Mesenchymal stem cell (in vitro differentiated cells and primary cell): ENCODE measurements around the gene KCTD20.

ENCODE experiments used
- DNase-seq: peaks from one replicate; pipeline ENCODE4 v3.0.0-alpha.2; 2013
- H2AFZ ChIP-seq: one replicate; pipeline ENCODE4 v1.6.1; 2013; ENCODE audit warnings: low read depth, mild to moderate bottlenecking, control low read depth, inconsistent platforms, low read length, moderate library complexity
- H2AK5ac ChIP-seq: 2 replicates; pipeline ENCODE4 v1.6.1; 2013; ENCODE audit warnings: low read length, moderate library complexity, mild to moderate bottlenecking, inconsistent platforms; ENCODE audit not compliant: severe bottlenecking
- H2BK120ac ChIP-seq: one replicate; pipeline ENCODE4 v1.6.1; 2013; ENCODE audit warnings: low read depth, mild to moderate bottlenecking, inconsistent platforms, low read length, moderate library complexity
- H2BK12ac ChIP-seq, 2 experiments: one replicate each; pipeline ENCODE4 v1.6.1; 2013; ENCODE audit warnings: inconsistent platforms in 2 of 2, low read length in 2 of 2, mild to moderate bottlenecking in 2 of 2, moderate library complexity in 2 of 2, control low read depth in 1 of 2
- H2BK15ac ChIP-seq: one replicate; pipeline ENCODE4 v1.6.1; 2013; ENCODE audit warnings: mild to moderate bottlenecking, low read depth, inconsistent platforms; ENCODE audit not compliant: poor library complexity, severe bottlenecking
- H2BK5ac ChIP-seq: 2 replicates; pipeline ENCODE4 v1.6.1; 2013; ENCODE audit warnings: low read depth, mild to moderate bottlenecking, low read length, control low read depth, inconsistent platforms; ENCODE audit not compliant: poor library complexity, severe bottlenecking
- H3K14ac ChIP-seq, 2 experiments: one replicate each; pipeline ENCODE4 v1.6.1; 2013; ENCODE audit warnings: inconsistent platforms in 2 of 2, low read length in 2 of 2, control low read depth in 1 of 2, mild to moderate bottlenecking in 1 of 2, moderate library complexity in 1 of 2
- H3K18ac ChIP-seq, 2 experiments: one replicate each; pipeline ENCODE4 v1.6.1; 2013; ENCODE audit warnings: inconsistent platforms in 2 of 2, low read length in 2 of 2, control low read depth in 1 of 2, low read depth in 1 of 2, mild to moderate bottlenecking in 1 of 2
- H3K23ac ChIP-seq, 2 experiments: one replicate each; pipeline ENCODE4 v1.6.1; 2013; ENCODE audit warnings: inconsistent platforms in 2 of 2, low read length in 2 of 2, mild to moderate bottlenecking in 2 of 2, moderate library complexity in 2 of 2, control low read depth in 1 of 2
- H3K27ac ChIP-seq: 2 replicates; pipeline ENCODE4 v1.5.1; 2013; ENCODE audit warnings: mild to moderate bottlenecking, moderate library complexity, low read length, control low read depth, inconsistent platforms; ENCODE audit not compliant: poor library complexity, severe bottlenecking
- H3K27me3 ChIP-seq, 2 experiments: 2 replicates each; pipeline versions ENCODE4 v1.6.1 to v1.7.0; 2013; ENCODE audit warnings: low read length in 2 of 2, mild to moderate bottlenecking in 2 of 2, moderate library complexity in 2 of 2, control low read depth in 1 of 2, inconsistent platforms in 1 of 2; ENCODE audit not compliant: control insufficient read depth in 1 of 2, insufficient read depth in 1 of 2
- H3K36me3 ChIP-seq, 2 experiments: 2 replicates each; pipeline versions ENCODE4 v1.6.1 to v1.7.0; 2013; ENCODE audit warnings: low read length in 2 of 2, control low read depth in 1 of 2, inconsistent platforms in 1 of 2, low read depth in 1 of 2, mild to moderate bottlenecking in 1 of 2; ENCODE audit not compliant: insufficient read depth in 2 of 2, control insufficient read depth in 1 of 2
- H3K4ac ChIP-seq, 2 experiments: one replicate each; pipeline ENCODE4 v1.6.1; 2013; ENCODE audit warnings: inconsistent platforms in 2 of 2, low read length in 2 of 2, mild to moderate bottlenecking in 2 of 2, moderate library complexity in 2 of 2, control low read depth in 1 of 2, low read depth in 1 of 2
- H3K4me1 ChIP-seq: 2 replicates; pipeline ENCODE4 v1.6.1; 2013; ENCODE audit warnings: low read depth, low read length, control low read depth; ENCODE audit not compliant: control insufficient read depth, insufficient read depth
- H3K4me2 ChIP-seq: 2 replicates; pipeline ENCODE4 v1.6.1; 2013; ENCODE audit warnings: low read length, mild to moderate bottlenecking, inconsistent platforms; ENCODE audit not compliant: poor library complexity, severe bottlenecking
- H3K4me3 ChIP-seq, 2 experiments: 2 replicates each; pipeline versions ENCODE4 v1.5.1 to v1.7.0; 2013; ENCODE audit warnings: low read length in 2 of 2, mild to moderate bottlenecking in 2 of 2, control low read depth in 1 of 2, low read depth in 1 of 2; ENCODE audit not compliant: insufficient read depth in 1 of 2
- H3K79me1 ChIP-seq: replicated peaks from 2 replicates; pipeline ENCODE4 v1.6.1; 2013; ENCODE audit warnings: mild to moderate bottlenecking, control low read depth, low read length, inconsistent platforms; ENCODE audit not compliant: poor library complexity, severe bottlenecking
- H3K9ac ChIP-seq: 2 replicates; pipeline ENCODE4 v1.7.0; 2013; ENCODE audit warnings: mild to moderate bottlenecking, low read length, moderate library complexity
- H3K9me3 ChIP-seq: 2 replicates; pipeline ENCODE4 v1.7.0; 2013; ENCODE audit warnings: mild to moderate bottlenecking, low read length; ENCODE audit not compliant: control insufficient read depth
- H4K8ac ChIP-seq: one replicate; pipeline ENCODE4 v1.6.1; 2013; ENCODE audit warnings: inconsistent platforms, mild to moderate bottlenecking, low read length, moderate library complexity
- H4K91ac ChIP-seq: one replicate; pipeline ENCODE4 v1.6.1; 2013; ENCODE audit warnings: mild to moderate bottlenecking, low read length, inconsistent platforms
- WGBS: methylation state at CpG from one replicate; pipeline ENCODE4 v1.1.7; 2013; ENCODE audit warnings: mixed read lengths; 5-methylcytosine and 5-hydroxymethylcytosine counted together

Gene KCTD20

GRCh38 chr6:36455486-36456027 lies 12.8 kb downstream of the KCTD20 start:
- Histone ChIP-seq H3K18ac (no peak overlapping the region), H3K9ac (no peak overlapping the region), H3K23ac (no peak overlapping the region), H3K79me1 (peaks cover 2% of the 10 kb centered on the region), H3K4me2 (no peak overlapping the region), H4K91ac (no peak overlapping the region), H3K36me3 (peaks cover 3 to 13% of the 10 kb centered on the region in 2 experiments), H2BK15ac (no peak overlapping the region), H3K4ac (no peak overlapping the region), H3K14ac (no peak overlapping the region), H2AK5ac (no peak overlapping the region), H2AFZ (no peak overlapping the region), H3K27me3 (no peaks in the 10 kb centered on the region), H3K4me3 (no peak overlapping the region), H2BK12ac (no peak overlapping the region), H2BK120ac (no peak overlapping the region), H4K8ac (no peak overlapping the region), H3K27ac (no peak overlapping the region), H2BK5ac (no peak overlapping the region), H3K9me3 (no peaks in the 10 kb centered on the region), H3K4me1 (no peaks in the 10 kb centered on the region)
- WGBS = 96% methylated on average over 2 of the region's 3 CpGs
- DNase-seq = no peak

- H2AK5ac ChIP-seq = no peak overlapping the region
- peaks cover 2 to 14% of the 10 kb centered on the region in 2 experiments for H3K36me3 ChIP-seq
- H3K18ac ChIP-seq = no peak overlapping the region
- no peak overlapping the region for H3K9ac ChIP-seq
- H4K8ac ChIP-seq = no peak overlapping the region
- no peak overlapping the region for H3K4me2 ChIP-seq
- H3K79me1 ChIP-seq = peaks cover 7% of the 10 kb centered on the region
- peaks cover 3% of the 10 kb centered on the region for H3K4me1 ChIP-seq
- H2BK12ac ChIP-seq = no peak overlapping the region
- no peak overlapping the region for H3K27ac ChIP-seq
- DNase-seq = no peak
- H3K23ac ChIP-seq = no peak overlapping the region
- no peak overlapping the region for H3K4me3 ChIP-seq
- H3K27me3 ChIP-seq = no peaks in the 10 kb centered on the region
- no peak overlapping the region for H2BK120ac ChIP-seq
- no peak overlapping the region for H4K91ac ChIP-seq
- H2BK5ac ChIP-seq = no peak overlapping the region
- no peaks in the 10 kb centered on the region for H3K9me3 ChIP-seq
- H2BK15ac ChIP-seq = no peak overlapping the region
- no peak overlapping the region for H3K4ac ChIP-seq
- no peak overlapping the region for H2AFZ ChIP-seq
- H3K14ac ChIP-seq = no peak overlapping the region
Observed at GRCh38 chr6:36459501-36459900, 16.7 kb downstream of the KCTD20 start.

GRCh38 chr6:36460916-36461315 lies 18.1 kb downstream of the KCTD20 start:
- Histone ChIP-seq H3K14ac (no peak overlapping the region), H3K9me3 (no peaks in the 10 kb centered on the region), H3K27ac (no peak overlapping the region), H3K9ac (no peak overlapping the region), H2BK15ac (no peak overlapping the region), H3K4me2 (no peak overlapping the region), H2AFZ (no peak overlapping the region), H2AK5ac (no peak overlapping the region), H3K4ac (no peak overlapping the region), H4K8ac (no peak overlapping the region), H2BK12ac (no peak overlapping the region), H3K27me3 (no peaks in the 10 kb centered on the region), H3K4me3 (no peak overlapping the region), H2BK120ac (no peak overlapping the region), H3K23ac (no peak overlapping the region), H3K18ac (no peak overlapping the region), H3K36me3 (peaks cover 0 to 14% of the 10 kb centered on the region in 2 experiments), H4K91ac (no peak overlapping the region), H3K4me1 (peaks cover 3% of the 10 kb centered on the region), H3K79me1 (peaks cover 9% of the 10 kb centered on the region), H2BK5ac (no peak overlapping the region)
- no peak for DNase-seq

- no peak overlapping the region for H3K9ac ChIP-seq
- no peak overlapping the region for H3K14ac ChIP-seq
- no peaks in the 10 kb centered on the region for H3K27me3 ChIP-seq
- H4K8ac ChIP-seq = no peak overlapping the region
- H3K79me1 ChIP-seq = peaks cover 11% of the 10 kb centered on the region
- H2BK15ac ChIP-seq = no peak overlapping the region
- H3K4ac ChIP-seq = no peak overlapping the region
- no peaks in the 10 kb centered on the region for H3K9me3 ChIP-seq
- H2AK5ac ChIP-seq = no peak overlapping the region
- no peak overlapping the region for H3K23ac ChIP-seq
- H3K4me1 ChIP-seq = peaks cover 3% of the 10 kb centered on the region
- no peak overlapping the region for H4K91ac ChIP-seq
- no peak overlapping the region for H3K4me2 ChIP-seq
- no peak overlapping the region for H2AFZ ChIP-seq
- H2BK120ac ChIP-seq = no peak overlapping the region
- H2BK5ac ChIP-seq = no peak overlapping the region
- DNase-seq = no peak
- H3K36me3 ChIP-seq = peaks cover 0 to 12% of the 10 kb centered on the region in 2 experiments
- no peak overlapping the region for H3K18ac ChIP-seq
- H2BK12ac ChIP-seq = no peak overlapping the region
- 100% methylated on average over 1 of the region's 3 CpGs for WGBS
- no peak overlapping the region for H3K27ac ChIP-seq
- H3K4me3 ChIP-seq = no peak overlapping the region
Observed at GRCh38 chr6:36461646-36462045, 18.8 kb downstream of the KCTD20 start.
